ENCODE results near the gene RBM33.
A peak's percentile ranks its signal among the peaks of the same experiment; 100 is the strongest.
"Not testable (repeated sequence)": the region's sequence is repeated elsewhere in the genome, so short reads cannot be mapped to it uniquely, and the experiment has no call there.

Gene RBM33

DNA sequence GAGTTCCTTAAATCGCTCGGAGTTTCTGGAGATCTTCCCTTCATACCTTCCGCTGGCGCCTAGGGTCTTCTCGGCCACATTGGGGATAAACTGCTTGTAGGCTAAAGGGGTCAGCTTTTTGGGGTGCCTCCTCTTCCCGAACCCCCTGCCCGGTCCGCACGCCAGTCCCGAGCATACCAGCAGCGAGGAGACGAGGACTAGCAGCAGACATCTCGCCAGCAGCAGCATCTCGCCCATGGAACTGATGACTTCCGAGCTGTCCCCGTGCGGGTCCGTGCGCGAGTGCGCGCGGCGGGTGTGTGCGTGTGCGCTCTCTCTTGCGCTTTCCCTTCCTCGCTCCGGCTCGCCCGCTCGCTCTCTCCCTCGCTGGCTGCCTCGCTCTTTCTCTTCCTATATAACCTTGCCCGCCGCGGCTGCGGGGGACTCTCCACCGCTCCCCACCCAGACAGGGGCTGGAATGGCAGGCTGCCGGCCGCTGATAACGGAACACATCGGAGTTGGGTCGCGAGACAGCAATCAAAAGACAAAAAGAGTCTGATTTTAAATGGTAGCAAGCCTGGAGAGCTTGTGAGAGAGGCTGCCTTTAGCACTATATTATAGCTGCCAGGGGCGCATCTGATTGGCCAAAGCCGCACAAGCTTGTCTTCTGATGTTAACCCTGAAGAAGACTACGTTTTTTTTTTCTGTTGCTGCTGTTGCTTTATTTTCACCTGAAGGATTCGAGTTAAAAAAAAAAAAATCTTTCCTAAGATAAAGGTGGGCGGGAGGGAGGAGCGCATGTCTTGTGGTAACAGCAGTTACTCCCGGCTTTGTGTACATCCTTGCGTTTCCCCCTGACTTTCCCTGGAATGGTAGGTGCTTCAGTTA lies 167.7 kb downstream of the RBM33 start, which contains the start of gene SHH:
Gene SHH, minus strand, starts transcription at position 569 of the 867 bp plus-strand sequence. Its CDS starts 341 bp downstream, at position 228.
- no peak for DNase-seq

DNA sequence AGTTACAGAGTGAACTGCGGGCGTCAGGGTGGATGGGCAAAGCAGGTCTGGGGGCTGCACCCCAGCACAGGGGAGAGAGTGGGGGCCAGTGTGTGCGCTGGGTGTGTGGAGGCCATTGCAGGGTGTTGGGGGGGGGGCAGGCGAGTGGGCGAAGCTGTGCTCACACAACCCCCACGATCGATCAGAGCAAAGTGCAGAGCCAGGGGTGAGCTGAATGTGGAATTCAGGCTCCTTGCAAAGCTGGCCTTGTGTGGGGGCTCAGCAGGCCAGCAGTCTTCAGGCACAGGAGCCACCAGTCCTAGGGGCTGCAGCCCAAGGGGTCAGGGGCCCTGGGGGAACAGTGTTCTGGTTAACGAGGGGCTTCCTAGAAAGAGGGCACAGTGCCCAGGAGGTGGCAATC lies 168.7 kb downstream of the RBM33 start:
- DNase-seq = no peak

DNA sequence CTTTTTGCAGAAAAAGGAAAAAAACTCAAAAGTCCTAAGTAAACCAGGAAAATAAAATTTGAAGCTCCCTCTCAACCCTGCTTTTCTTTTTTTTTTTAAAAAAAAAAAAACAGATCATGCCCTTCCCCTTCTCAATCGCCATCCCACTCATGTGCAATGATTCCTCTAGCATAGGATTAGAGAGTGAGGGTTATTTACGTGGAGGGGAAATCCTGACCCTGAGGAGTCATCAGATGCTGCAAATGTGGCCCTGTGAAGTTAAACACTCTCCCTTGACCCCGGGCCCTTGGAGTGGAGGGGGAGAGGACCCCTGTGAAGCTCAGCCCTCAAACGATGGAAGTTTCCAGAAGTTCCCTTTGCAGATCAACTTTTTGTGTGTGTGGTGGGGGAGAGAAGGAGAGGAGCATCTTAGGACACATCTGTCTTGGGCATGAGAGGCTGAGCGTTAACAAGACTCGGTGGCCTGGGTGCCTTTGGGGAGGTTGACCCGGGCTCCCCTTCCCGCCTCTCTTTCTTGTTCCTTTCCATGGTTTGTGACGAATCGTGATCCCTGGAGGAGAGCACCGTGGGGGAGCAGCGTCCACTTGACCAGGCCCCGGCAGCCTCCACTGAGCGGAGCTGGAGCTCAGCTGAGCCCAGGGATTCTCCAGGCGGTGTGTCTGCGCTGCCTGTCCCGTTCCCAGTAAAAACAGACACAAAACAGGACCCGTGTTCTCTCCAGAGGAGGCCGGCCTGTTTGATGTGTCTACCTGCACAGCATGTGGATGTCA lies 169.3 kb downstream of the RBM33 start:
- no peak for DNase-seq

DNA sequence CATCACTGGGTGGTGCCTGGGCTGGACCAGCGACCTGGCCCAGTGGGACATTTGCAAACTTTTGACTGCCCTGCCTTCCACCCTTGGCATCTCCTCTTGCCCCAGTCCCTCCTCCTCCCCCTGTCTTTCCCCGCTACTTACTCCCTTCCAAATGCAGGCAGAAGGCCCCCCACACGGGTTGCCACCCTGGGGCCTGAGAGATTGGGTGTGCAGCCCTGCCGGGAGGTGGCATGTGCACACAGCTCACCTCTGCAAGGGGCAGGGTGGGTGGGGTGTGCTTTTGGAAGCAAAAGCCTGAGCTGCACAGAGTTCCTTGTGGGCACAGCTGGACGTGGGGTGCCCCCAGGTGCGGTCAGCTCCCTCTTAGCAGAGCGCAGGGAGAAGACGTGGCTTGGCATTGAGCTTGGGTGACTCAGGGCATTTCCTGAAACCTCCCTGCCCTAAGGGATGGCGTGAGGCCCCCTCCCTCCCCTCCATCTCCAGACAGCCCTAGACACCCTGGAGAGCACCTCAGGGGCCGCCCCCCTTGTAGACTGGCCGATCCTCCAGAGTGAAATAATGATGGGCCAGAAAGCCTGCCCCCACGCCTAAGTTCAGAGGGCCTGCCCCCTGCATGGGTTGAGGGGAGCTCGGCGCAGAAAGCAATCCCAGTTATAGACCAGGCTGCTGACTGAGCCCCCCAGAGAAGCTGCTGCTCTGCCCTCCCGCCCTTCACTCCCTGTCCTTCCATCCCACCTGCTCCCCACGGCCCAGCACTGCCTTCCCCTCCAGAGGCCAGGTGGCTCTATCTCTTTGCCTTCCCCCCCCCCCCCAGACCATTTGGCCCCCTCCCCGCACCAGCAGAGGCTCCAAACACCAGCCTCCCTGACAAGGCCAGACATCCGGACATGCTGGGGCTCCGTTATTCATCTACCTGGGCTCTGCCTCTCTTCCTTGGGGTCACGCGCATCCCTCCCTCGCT lies 170.1 kb downstream of the RBM33 start:
- DNase-seq = no peak

DNA sequence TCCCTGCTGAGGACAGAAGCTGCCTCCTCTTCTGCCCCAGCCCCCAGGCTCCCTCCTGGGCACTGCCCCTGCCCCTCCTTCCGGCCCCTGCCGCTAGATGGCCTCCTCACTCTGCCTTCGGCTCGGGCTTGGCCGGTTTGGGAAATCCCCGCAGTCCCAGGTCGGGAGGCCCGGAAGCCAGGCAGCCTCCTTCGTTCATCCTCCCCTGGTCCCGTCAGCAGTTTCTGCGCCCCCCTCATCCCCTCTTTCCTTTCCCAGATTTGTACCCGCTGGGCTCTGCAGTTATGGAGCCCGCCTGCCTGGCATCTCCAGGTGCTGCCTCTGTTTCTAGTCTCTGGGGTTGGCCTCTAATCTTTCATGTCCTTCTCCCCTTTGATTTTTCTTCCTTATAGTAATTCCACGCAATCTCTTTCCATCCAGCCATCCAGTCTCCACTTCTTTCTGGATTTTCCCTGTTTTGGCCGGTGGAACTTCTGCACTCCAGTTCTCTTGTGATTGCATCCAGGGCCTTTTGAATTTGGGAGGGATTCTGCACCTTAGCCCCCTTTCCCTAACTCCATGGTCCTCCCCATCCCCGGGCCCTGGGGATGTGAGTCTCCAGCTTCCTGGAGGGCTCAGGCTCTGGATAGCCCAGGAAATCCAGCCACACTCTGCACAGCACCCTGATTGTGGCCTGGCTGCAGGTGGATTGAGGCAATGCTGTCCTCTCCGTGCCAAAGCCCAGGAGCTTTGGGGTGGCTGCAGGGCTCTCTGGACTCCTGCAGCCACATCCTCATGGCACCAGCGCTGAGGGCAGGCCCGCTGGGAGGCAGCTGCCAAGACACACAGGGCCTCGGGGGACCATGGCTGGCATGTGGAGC lies 171.1 kb downstream of the RBM33 start:
- peak; percentile 72 to 76 for DNase-seq

DNA sequence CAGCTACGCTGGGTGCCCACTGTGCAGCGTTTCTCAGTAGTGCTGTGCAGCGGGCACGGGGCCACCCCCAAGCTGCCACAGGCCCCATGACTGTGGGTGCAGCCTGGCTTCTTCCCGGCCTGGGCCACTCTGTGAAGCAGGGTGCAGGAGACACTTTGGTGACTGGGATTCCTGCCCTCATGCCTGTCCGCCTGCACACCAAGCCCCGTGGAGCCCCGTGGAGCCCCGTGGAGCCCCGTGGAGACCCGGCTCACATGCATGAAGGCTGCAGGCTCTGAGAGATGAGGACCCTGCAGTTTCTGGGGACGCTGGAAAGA lies 171.7 kb downstream of the RBM33 start:
- DNase-seq = no peak

DNA sequence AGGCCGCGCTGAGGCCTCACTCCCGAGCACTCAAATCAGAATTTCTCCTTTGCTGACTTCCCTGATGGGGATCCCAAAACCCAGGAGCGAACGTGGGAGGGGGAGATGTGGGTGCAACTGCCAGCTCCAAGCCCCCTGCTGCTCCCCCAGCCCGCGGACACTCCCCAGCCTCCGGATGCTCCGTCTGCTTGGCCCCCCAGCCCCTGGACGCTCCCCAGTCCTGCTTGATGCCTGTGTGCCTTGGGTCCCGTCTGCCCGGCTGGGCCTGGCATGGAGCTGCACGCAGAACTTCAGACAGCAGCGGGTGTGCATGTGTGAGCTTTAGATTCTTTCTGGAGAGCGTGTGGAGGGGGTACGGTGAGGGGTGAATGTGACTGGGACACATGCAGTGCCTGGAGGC lies 172.5 kb downstream of the RBM33 start:
- no peak for DNase-seq

DNA sequence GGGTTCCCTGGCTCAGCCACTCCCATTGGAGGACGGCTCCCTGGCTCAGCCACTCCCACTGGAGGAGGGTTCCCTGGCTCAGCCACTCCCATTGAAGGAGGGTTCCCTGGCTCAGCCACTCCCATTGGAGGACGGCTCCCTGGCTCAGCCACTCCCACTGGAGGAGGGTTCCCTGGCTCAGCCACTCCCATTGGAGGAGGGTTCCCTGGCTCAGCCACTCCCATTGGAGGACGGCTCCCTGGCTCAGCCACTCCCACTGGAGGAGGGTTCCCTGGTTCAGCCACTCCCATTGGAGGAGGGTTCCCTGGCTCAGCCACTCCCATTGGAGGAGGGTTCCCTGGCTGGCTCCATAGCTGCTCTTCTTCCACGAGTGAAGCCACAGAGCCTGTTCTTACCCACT lies 173.1 kb downstream of the RBM33 start:
- DNase-seq = not testable (repeated sequence)

DNA sequence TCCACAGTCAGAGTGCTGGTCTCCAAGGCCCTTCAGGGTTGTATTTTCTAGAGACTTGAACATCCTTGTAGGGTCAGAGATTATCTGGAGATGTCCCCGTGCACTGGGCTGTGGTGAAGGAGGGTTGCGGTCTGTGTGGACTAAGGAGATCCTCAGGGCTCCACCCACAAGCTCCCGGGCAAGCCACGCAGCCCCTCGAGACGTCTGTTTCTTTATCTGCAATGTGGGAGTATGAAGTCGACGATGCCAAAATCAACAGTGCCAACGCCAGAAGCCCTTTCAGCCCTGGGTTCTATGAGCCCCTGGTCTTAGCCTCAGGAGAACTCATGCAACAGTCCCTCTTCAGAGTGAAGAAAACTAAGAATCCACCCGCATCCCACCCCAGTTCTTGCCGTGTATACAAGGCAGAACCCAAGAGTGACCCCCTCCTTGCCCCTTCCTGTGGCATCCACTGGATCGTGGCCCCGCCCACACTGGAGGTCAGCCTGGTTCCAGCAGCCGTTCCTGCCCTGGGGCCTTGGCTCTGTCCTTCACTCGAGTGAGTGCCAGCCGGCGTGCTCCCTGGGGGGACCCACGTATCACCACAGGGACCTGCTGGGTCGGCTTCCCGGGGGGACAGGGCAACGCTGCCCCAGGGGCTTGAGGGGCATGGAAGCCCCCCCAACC lies 173.8 kb downstream of the RBM33 start:
- DNase-seq = no peak

DNA sequence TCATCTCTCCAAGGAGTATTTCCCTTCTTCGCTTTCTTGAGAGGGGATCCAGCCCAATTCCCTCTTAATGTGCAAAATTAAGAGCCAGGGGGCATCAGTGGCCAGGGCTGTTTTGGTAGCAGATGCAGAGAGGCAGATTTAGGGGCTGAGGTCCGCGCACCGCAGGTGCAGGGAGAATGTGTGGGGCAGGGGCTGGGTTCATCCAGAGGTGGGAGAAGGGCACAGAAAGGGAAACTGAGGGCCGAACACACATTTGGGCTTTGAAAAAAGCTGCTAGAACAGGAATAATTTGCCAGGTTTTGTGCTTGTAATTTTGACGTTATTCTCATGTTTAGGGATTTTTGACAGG lies 174.3 kb downstream of the RBM33 start:
- DNase-seq = no peak

DNA sequence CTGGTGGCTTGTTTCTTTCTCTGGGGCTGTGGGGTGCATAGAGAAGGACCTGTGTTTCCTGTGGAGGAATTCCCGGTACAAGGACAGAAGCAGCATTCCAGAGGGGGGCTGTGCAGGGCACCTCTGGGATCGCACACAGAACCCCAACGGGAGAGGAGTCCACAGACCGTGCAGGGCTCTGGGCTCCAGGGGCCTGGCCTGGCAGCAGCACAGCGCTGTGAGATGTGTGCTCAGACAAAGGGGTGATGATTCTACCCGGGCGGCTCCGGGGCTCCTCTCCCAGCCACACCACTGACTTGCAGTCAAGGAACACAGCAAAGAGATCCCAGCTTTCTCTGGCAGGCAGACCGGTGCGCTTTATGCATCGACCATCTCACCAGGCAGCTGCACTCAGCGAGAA lies 174.7 kb downstream of the RBM33 start:
- no peak for DNase-seq

DNA sequence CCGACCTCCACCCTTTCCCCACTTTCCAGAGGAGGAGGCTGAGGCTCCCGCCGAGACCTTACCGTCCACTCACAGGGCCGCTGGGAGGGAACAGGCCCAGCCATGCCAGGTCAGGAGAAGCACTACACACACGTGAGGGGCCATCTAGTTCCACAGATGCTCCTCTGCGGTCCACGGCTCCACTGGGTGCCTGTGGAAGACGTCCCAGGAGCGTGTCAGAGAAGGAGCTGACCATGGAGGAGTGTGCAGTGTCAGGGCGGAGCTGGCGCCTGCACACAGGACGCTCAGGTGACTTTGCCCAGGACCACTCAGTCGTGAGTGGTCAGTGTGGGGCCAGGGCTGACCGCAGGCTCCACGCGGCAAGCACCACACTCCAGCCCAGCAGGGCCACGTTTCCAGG lies 175.8 kb downstream of the RBM33 start:
- DNase-seq = no peak

DNA sequence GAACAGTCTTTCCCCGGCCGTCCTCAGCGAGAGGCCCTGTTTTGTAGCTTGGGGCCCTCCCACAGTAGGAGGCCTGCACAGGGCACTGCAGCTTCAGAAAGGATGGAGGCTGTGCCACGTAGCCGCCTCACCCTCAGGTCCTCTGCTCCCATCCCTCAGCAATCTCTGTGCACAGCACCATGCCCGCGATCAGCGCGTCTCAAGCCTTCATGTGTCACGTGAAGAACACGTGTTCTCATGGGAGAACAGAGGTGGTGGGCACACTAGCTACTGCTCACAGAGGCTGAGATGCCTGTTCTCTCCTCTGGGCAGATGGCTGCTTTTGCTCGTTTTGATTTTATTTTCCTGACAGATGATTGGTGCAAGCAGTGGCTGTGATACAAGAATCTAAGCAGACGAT lies 176.3 kb downstream of the RBM33 start:
- DNase-seq = no peak

DNA sequence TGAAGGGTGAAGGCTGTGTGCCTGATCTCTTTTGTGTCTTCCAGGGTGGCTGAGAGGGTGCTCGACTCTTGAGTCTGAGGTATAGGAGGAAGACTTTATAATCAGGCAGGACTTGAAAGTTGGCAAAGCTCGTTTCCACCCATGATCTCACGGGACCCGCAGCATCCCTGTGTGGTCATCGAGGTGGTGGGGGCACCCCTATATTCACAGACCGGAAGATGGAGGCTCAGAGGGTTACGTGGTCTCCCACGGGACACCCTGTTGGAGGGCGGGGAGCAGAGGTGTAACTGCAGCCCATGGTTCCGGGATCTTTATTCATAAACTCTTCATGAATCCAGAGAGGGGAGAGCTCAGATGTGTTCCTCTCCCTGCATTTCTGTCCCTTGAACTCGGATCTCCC lies 177.4 kb downstream of the RBM33 start:
- no peak for DNase-seq

DNA sequence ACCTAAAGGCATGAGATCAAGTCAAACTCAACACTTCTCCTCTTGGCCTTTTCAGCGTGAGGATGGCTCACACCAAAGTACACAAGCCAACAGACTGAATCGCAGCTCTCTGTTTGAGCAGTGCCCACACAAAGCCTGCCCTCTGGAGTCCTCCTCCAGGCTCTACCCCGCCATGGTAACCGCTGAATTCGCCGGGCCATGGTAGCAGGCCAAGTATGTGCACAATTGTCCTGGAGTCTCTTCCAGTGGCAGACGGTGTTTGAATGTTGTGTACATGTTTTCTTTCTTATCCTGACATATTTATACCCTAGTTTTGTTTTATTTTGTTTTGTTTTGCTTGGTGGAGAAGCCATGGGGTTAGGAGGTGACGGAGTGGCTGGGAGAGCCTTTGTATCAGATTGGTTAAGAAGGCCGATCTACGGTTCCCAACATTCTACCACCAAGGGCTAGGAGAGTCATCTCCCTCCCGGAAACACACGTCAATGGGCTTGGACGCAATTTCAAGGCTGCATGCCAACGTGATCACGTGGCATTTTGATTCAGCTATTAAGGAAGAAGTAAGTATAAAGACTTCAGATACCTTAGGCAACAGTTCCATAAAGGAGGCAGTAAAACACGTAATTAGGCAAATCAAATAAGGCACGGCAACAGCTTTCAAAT lies 179.9 kb downstream of the RBM33 start:
- no peak for DNase-seq

DNA sequence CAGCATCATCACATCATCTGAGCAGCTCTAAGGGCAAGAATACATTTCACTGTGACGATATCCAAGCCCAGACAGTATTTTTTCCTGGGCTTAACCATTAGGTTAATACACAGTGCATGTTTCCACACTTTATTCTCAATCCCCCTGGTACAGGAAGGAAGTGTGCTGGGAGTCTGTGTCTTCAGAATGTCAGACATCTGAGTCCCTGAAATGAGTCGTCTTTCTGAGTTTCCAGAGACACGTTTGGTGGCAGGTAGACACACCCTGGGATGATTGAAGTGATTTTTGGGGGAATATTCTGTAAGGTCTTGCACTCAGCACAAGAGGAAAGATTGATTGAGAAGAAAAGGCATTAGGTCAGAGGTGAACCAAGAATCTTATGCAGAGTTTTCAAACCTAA lies 180.9 kb downstream of the RBM33 start:
- DNase-seq = no peak

DNA sequence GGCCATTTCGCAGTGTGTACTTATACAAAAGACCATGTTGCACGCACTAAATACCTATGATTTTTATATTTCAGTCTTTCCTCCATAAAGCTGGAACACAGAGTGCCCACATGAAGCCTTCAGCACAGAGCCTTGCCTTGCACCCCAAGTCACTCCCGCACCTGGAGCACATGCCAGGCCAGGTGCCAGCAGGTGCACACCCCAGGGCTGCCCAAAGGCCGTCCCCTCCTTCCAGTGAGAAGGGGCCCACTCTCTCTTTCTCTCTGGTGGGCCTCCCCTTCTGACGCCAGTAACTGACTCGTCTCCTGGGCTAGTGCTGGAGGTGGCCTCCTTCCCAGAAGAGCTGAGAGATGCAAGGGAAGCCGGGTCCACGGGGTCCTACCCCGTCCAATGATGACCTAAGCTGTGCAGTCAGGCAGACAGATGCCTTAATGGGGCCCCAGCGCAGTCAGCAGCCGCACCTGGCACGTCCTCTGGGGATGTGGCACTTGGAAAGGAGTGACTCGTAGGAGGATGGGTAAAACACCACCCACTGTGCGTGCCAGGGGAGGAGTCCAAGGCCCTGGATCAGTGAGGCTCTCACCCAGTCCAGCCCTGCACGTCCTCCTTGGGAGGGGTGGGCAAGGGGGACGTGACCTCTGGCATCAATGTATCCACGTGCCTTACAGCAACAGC lies 185.5 kb downstream of the RBM33 start:
- no peak for DNase-seq

All from stimulated activated CD4-positive, alpha-beta T cell treated with anti-CD3 and anti-CD28 coated beads, Interleukin-2, amount 100 ng/mL, for 48 hours (primary cell).